Mesendoderm (in vitro differentiated cells): ENCODE results near the gene DHRS7C.

Source experiments
- DNase-seq: peaks from one replicate; pipeline ENCODE4 v3.0.0; 2013
- H2AK5ac ChIP-seq: 2 replicates; pipeline ENCODE4 v1.6.1; 2013; ENCODE audit warnings: low read length, inconsistent platforms
- H2BK120ac ChIP-seq: 2 replicates; pipeline ENCODE4 v1.6.1; 2013; ENCODE audit warnings: low read depth, mild to moderate bottlenecking, low read length, moderate library complexity, mixed read lengths
- H2BK15ac ChIP-seq: replicated peaks from 2 replicates; pipeline ENCODE4 v1.6.1; 2013; ENCODE audit warnings: low read depth, mild to moderate bottlenecking, moderate library complexity
- H2BK5ac ChIP-seq: 2 replicates; pipeline ENCODE4 v1.6.1; 2013; ENCODE audit warnings: low read length, inconsistent platforms
- H3K18ac ChIP-seq: 2 replicates; pipeline ENCODE4 v1.6.1; 2013; ENCODE audit warnings: mild to moderate bottlenecking, low read length, mixed read lengths
- H3K23ac ChIP-seq: one replicate; pipeline ENCODE4 v1.6.1; 2013; ENCODE audit warnings: low read length
- H3K27ac ChIP-seq: 2 replicates; pipeline ENCODE4 v1.5.1; 2013; ENCODE audit warnings: low read depth, mild to moderate bottlenecking, inconsistent platforms, low read length, moderate library complexity
- H3K27me3 ChIP-seq: 2 replicates; pipeline ENCODE4 v1.6.1; 2013; ENCODE audit warnings: low read length, control low read depth, mild to moderate bottlenecking, inconsistent platforms; ENCODE audit not compliant: insufficient read depth, poor library complexity
- H3K36me3 ChIP-seq: 2 replicates; pipeline ENCODE4 v1.6.1; 2013; ENCODE audit warnings: low read length, inconsistent platforms; ENCODE audit not compliant: control insufficient read depth, insufficient read depth
- H3K4ac ChIP-seq: one replicate; pipeline ENCODE4 v1.6.1; 2013; ENCODE audit warnings: low read depth, mild to moderate bottlenecking, low read length, moderate library complexity
- H3K4me1 ChIP-seq: 2 replicates; pipeline ENCODE4 v1.6.1; 2013; ENCODE audit warnings: low read depth, low read length, inconsistent platforms; ENCODE audit not compliant: control insufficient read depth
- H3K4me2 ChIP-seq: 2 replicates; pipeline ENCODE4 v1.6.1; 2013; ENCODE audit warnings: low read length
- H3K4me3 ChIP-seq: 2 replicates; pipeline ENCODE4 v1.5.1; 2013; ENCODE audit warnings: mild to moderate bottlenecking, low read length
- H3K56ac ChIP-seq: one replicate; pipeline ENCODE4 v1.6.1; 2013; ENCODE audit warnings: low read length
- H3K79me1 ChIP-seq: 2 replicates; pipeline ENCODE4 v1.6.1; 2013; ENCODE audit warnings: low read length, inconsistent platforms
- H3K79me2 ChIP-seq: 2 replicates; pipeline ENCODE4 v1.6.1; 2013; ENCODE audit warnings: mild to moderate bottlenecking, low read length; ENCODE audit not compliant: control insufficient read depth, insufficient read depth
- H3K9ac ChIP-seq: 2 replicates; pipeline ENCODE4 v1.6.1; 2013; ENCODE audit warnings: low read length, inconsistent platforms
- H4K5ac ChIP-seq: one replicate; pipeline ENCODE4 v1.6.1; 2013; ENCODE audit warnings: low read length
- H4K8ac ChIP-seq: one replicate; pipeline ENCODE4 v1.6.1; 2013; ENCODE audit warnings: low read depth, mild to moderate bottlenecking, control low read depth, low read length, moderate library complexity
- WGBS: extraction: QIAGEN DNeasy Blood & Tissue Kit; methylation state at CpG from one replicate; pipeline ENCODE4 v1.1.7; 2013; ENCODE audit warnings: low lambda C conversion rate, missing lambda C conversion rate; ENCODE audit not compliant: insufficient coverage; ENCODE audit errors: extremely low coverage; 5-methylcytosine and 5-hydroxymethylcytosine counted together

Gene DHRS7C

DNA sequence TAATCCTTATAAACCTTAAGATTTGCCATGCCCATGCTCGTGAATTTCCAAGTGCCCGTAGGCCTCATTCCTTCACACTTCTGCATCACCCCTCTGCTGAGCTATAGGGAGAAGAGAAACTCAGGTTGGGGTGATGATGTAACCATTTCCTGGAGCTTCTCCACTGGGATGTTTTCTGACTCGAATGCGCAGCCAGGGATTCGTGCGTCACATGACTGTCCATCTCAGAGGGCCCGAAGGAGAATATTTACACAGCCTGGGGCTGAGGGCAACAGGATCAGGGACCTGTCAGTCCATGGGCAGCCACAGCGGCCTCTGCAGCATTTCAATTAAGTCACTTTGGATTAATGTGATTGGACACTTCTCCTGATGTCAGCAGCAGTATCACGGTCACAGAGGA, 21.8 kb upstream of the DHRS7C start:
- DNase-seq, result no peak
- H3K23ac ChIP-seq, result no peak overlapping the region

DNA sequence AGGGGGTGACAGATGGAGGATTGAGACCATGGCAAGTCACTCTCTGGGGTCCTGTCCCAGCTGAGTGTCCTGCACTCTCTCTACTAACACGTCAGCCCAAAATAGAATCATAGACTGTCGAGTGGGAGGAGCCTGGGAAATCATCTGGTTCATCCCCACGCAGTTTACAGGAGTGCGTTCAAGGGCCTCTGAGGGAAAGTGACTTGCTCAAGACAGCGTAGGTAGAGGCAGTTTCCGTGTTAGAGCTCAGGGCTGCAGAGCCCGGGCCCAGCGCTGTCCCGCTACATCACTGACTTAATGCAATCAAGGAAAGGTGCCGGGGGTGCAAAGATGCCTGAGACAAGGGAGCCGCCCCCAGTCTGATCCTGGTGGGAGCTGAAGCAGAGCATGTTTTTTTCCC, 20.1 kb upstream of the DHRS7C start:
- Histone ChIP-seq H3K9ac (peak overlapping the region; percentile 12), H3K18ac (no peak overlapping the region), H3K27ac (no peak overlapping the region), H3K36me3 (no peaks in the 10 kb centered on the region), H2BK5ac (peak overlapping the region; percentile 22), H3K79me1 (no peaks in the 10 kb centered on the region), H2BK15ac (no peak overlapping the region), H2BK120ac (no peak overlapping the region), H4K5ac (no peak overlapping the region), H3K4me1 (peaks cover 9% of the 10 kb centered on the region), H3K79me2 (no peaks in the 10 kb centered on the region), H4K8ac (no peak overlapping the region), H3K4ac (no peak overlapping the region), H3K4me2 (no peak overlapping the region), H3K4me3 (no peak overlapping the region), H3K23ac (no peak overlapping the region), H3K56ac (no peak overlapping the region), H2AK5ac (no peak overlapping the region), H3K27me3 (no peaks in the 10 kb centered on the region)
- DNase-seq, result peak; percentile 89
- WGBS, result no CpG with 5 or more reads among the region's 11 CpGs

More for the DNA sequence above, 21.8 kb upstream of the DHRS7C start:
- Histone ChIP-seq H2BK5ac (no peak overlapping the region), H3K4me3 (no peak overlapping the region), H2BK15ac (no peak overlapping the region), H3K9ac (no peak overlapping the region), H4K5ac (no peak overlapping the region), H3K36me3 (no peaks in the 10 kb centered on the region), H3K18ac (no peak overlapping the region), H3K4ac (no peak overlapping the region), H2BK120ac (no peak overlapping the region), H3K79me1 (no peaks in the 10 kb centered on the region), H3K79me2 (no peaks in the 10 kb centered on the region), H3K27me3 (no peaks in the 10 kb centered on the region), H2AK5ac (no peak overlapping the region), H4K8ac (no peak overlapping the region), H3K56ac (no peak overlapping the region), H3K4me1 (peaks cover 9% of the 10 kb centered on the region), H3K27ac (no peak overlapping the region), H3K4me2 (no peak overlapping the region)
- WGBS, result no CpG with 5 or more reads among the region's 9 CpGs

DNA sequence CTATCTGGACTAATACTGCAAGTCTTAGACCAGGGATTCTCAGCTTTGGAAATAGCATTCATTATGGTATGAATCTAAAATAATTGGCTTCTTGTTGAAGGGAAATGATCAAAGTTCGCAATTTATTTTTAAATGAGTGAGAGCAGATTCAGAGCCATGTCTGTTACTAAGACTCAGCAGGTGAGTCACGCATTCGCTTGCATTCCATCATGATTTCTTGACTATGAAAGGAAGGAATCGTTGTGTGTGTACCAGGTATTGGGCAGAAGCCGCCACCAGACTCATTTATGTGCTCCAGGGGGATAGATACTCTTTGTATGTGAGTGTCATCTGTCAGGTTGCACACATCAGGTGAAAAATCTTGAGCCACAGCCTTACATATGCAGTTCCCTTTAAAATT, 19.7 kb upstream of the DHRS7C start:
- Histone ChIP-seq H3K4me1 (peaks cover 9% of the 10 kb centered on the region), H2BK15ac (no peak overlapping the region), H3K79me1 (no peaks in the 10 kb centered on the region), H4K5ac (no peak overlapping the region), H4K8ac (no peak overlapping the region), H3K4ac (no peak overlapping the region), H3K56ac (no peak overlapping the region), H3K4me2 (no peak overlapping the region), H3K9ac (peak overlapping the region; percentile 12), H2BK120ac (no peak overlapping the region), H3K27ac (no peak overlapping the region), H2BK5ac (peak overlapping the region; percentile 22), H3K4me3 (no peak overlapping the region), H3K36me3 (no peaks in the 10 kb centered on the region), H3K79me2 (no peaks in the 10 kb centered on the region), H3K27me3 (no peaks in the 10 kb centered on the region), H2AK5ac (no peak overlapping the region), H3K23ac (no peak overlapping the region), H3K18ac (no peak overlapping the region)
- no CpG with 5 or more reads among the region's 5 CpGs for WGBS
- DNase-seq, result no peak

DNA sequence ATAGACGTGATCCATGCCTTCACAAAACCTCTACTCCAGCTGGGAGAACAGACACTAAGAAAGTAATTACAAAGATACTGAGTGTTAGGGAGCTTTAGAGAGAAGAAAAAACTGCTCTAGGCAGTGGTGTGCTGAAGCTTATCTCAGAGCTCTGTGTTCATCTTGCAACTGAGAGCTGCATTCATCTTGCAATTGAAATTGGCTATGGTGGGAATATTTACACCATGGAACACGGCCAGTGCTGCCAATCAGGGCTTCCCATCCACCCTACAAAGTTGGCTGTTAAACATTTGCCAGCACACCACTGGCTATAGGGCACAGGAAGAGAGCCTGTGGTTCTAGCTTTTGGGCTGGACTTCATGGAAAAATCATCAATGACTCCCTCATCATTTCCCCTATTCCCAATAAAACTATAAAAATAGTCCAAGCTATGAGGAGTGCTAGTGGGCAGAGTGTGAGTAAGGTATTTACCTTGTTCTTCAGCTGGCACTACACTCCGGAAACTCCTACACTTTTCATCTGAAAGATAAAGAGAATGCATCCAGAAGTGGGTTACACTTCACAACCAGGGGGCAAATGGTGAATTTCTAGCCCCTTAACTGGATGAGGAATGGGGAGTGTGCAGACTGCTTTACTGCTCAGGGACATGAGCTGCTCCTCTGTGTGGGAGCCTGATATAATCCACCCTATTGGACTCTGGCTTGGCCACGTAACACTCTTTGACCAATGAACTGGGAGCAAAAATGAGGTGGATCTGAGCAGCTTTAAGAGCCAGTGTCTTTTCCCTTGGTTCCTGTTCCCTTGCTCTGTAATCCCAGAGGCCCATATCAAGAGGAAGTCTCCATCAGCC, 18.9 kb upstream of the DHRS7C start:
- DNase-seq, result no peak
- Histone ChIP-seq H3K4ac (no peak overlapping the region), H3K56ac (no peak overlapping the region), H3K79me2 (no peaks in the 10 kb centered on the region), H4K8ac (no peak overlapping the region), H2BK120ac (no peak overlapping the region), H2BK5ac (no peak overlapping the region), H3K4me3 (no peak overlapping the region), H3K27me3 (no peaks in the 10 kb centered on the region), H3K23ac (no peak overlapping the region), H3K4me2 (no peak overlapping the region), H3K18ac (no peak overlapping the region), H3K27ac (no peak overlapping the region), H4K5ac (no peak overlapping the region), H2BK15ac (no peak overlapping the region), H3K36me3 (no peaks in the 10 kb centered on the region), H3K4me1 (peaks cover 9% of the 10 kb centered on the region), H2AK5ac (no peak overlapping the region), H3K79me1 (no peaks in the 10 kb centered on the region), H3K9ac (no peak overlapping the region)
- no CpG with 5 or more reads among the region's 4 CpGs for WGBS

DNA sequence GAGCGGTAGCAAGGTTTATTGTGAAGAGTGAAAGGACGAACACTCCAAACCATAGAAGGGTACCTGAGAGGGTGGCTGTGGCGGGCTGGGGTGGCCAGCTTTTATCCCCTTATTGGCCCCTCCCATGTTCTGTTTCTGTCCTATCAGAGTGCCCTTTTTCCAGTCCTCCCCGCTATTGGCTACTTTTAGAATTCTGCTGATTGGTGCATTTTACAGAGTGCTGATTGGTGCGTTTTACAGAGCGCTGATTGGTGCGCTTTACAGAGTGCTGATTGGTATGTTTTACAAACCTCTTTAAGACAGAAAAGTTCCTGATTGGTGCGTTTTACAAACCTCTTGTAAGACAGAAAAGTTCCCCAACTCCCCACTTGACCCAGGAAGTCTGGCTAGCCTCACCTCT, 18.0 kb upstream of the DHRS7C start:
- no peak overlapping the region for H2AK5ac ChIP-seq
- H3K79me1 ChIP-seq, result no peaks in the 10 kb centered on the region
- no peak overlapping the region for H3K18ac ChIP-seq
- H3K4me3 ChIP-seq, result no peak overlapping the region
- WGBS, result no CpG with 5 or more reads among the region's 8 CpGs
- no peak for DNase-seq
- no peak overlapping the region for H3K4me2 ChIP-seq
- no peak overlapping the region for H3K56ac ChIP-seq
- no peak overlapping the region for H3K4ac ChIP-seq
- peaks cover 9% of the 10 kb centered on the region for H3K4me1 ChIP-seq
- H4K8ac ChIP-seq, result no peak overlapping the region
- no peak overlapping the region for H2BK120ac ChIP-seq
- no peak overlapping the region for H3K9ac ChIP-seq
- no peak overlapping the region for H2BK5ac ChIP-seq
- H3K36me3 ChIP-seq, result no peaks in the 10 kb centered on the region
- H2BK15ac ChIP-seq, result no peak overlapping the region
- no peak overlapping the region for H4K5ac ChIP-seq
- no peaks in the 10 kb centered on the region for H3K79me2 ChIP-seq
- H3K23ac ChIP-seq, result no peak overlapping the region
- no peak overlapping the region for H3K27ac ChIP-seq
- H3K27me3 ChIP-seq, result no peaks in the 10 kb centered on the region

DNA sequence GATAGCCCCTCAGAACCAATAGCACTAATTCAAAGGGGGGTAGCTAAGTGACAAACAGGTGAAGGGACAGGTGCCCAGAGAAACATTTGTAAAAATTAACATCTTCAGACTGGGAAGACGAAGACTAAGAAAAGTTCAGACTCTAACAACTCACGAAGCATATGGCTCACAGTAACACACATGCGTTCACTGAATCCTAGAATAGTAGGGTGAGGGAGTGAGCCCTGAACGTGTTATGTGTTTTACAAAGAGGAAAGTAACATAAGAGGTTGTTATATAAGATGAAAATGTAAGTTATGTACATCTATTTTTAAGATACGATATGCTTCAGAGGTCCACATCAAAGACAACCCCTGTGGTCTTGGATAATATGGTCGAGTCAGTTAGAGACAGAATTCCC, 15.3 kb upstream of the DHRS7C start:
- Histone ChIP-seq H3K23ac (no peak overlapping the region), H2BK15ac (no peak overlapping the region), H2AK5ac (no peak overlapping the region), H3K4ac (no peak overlapping the region), H3K36me3 (no peaks in the 10 kb centered on the region), H4K5ac (no peak overlapping the region), H3K9ac (no peak overlapping the region), H3K27ac (no peak overlapping the region), H3K4me3 (no peak overlapping the region), H3K4me2 (no peak overlapping the region), H3K79me2 (no peaks in the 10 kb centered on the region), H3K27me3 (no peaks in the 10 kb centered on the region), H2BK5ac (no peak overlapping the region), H3K56ac (no peak overlapping the region), H3K4me1 (peaks cover 9% of the 10 kb centered on the region), H3K79me1 (no peaks in the 10 kb centered on the region), H2BK120ac (no peak overlapping the region), H3K18ac (no peak overlapping the region), H4K8ac (no peak overlapping the region)
- WGBS, result no CpG with 5 or more reads among the region's 6 CpGs
- no peak for DNase-seq
